DND-41 (cell line): ENCODE data around the gene FOXD1.
"Not testable (repeated sequence)": the region's sequence is repeated elsewhere in the genome, so short reads cannot be mapped to it uniquely, and the experiment has no call there.

Source experiments
- ATAC-seq: fragments of 200-7000 bp; cut with Tn5 transposase; 3 replicates; pipeline ENCODE4 v1.9.1; 2021; ENCODE audit warnings: low read depth; ENCODE audit not compliant: insufficient read depth
- DNase-seq: peaks from one replicate; pipeline ENCODE4 v3.0.0-alpha.2; 2020
- H2AFZ ChIP-seq: 2 replicates; pipeline ENCODE4 v1.6.0; 2012; ENCODE audit warnings: low read depth, low read length
- H3K27ac ChIP-seq: 2 replicates; pipeline ENCODE4 v1.5.1; 2012; ENCODE audit warnings: low read length, inconsistent platforms
- H3K27me3 ChIP-seq: fragments of 200-600 bp; sonication (generic); 2 replicates; pipeline ENCODE4 v1.6.0; 2012; ENCODE audit warnings: low read length, mild to moderate bottlenecking, inconsistent platforms; ENCODE audit not compliant: insufficient read depth, poor library complexity
- H3K36me3 ChIP-seq: 2 replicates; pipeline ENCODE4 v1.5.1; 2012; ENCODE audit warnings: low read length, inconsistent platforms; ENCODE audit not compliant: insufficient read depth
- H3K4me1 ChIP-seq: 2 replicates; pipeline ENCODE4 v1.5.1; 2012; ENCODE audit warnings: mild to moderate bottlenecking, low read length; ENCODE audit not compliant: insufficient read depth
- H3K4me2 ChIP-seq: 2 replicates; pipeline ENCODE4 v1.6.0; 2012; ENCODE audit warnings: mild to moderate bottlenecking, moderate library complexity, low read length, inconsistent platforms; ENCODE audit not compliant: insufficient read depth
- H3K4me3 ChIP-seq, 2 experiments: fragments of 200-600 bp in 1 of 2; shearing (Covaris generic) in 1 of 2; 2 replicates each; pipeline ENCODE4 v1.5.1; 2012 to 2016; ENCODE audit warnings: inconsistent platforms in 2 of 2, low read length in 2 of 2, mild to moderate bottlenecking in 2 of 2, low read depth in 1 of 2, moderate library complexity in 1 of 2
- H3K79me2 ChIP-seq: 2 replicates; pipeline ENCODE4 v1.6.0; 2012; ENCODE audit warnings: low read length, inconsistent platforms; ENCODE audit not compliant: insufficient read depth
- H3K9ac ChIP-seq: 2 replicates; pipeline ENCODE4 v1.6.0; 2012; ENCODE audit warnings: low read depth, mild to moderate bottlenecking, inconsistent platforms, low read length, moderate library complexity
- H3K9me3 ChIP-seq: 2 replicates; pipeline ENCODE4 v1.5.1; 2012; ENCODE audit warnings: low read length, moderate library complexity, mild to moderate bottlenecking, inconsistent platforms; ENCODE audit not compliant: insufficient read depth, severe bottlenecking
- H4K20me1 ChIP-seq: 2 replicates; pipeline ENCODE4 v1.6.0; 2012; ENCODE audit warnings: low read length; ENCODE audit not compliant: insufficient read depth
- EZH2 ChIP-seq: IDR thresholded peaks from 3 replicates; pipeline ENCODE4 v1.6.1; 2012; ENCODE audit warnings: borderline replicate concordance, low read depth, mild to moderate bottlenecking, moderate library complexity, low read length, inconsistent platforms; ENCODE audit not compliant: severe bottlenecking
- TF ChIP-seq, protein P1 (sequence below): IDR thresholded peaks from 2 replicates; pipeline ENCODE4 v1.5.1; 2012; ENCODE audit warnings: borderline replicate concordance, low read length, moderate library complexity, mild to moderate bottlenecking; ENCODE audit not compliant: poor library complexity, severe bottlenecking; ENCODE audit errors: extremely low read depth

FOXD1 gene

DNA sequence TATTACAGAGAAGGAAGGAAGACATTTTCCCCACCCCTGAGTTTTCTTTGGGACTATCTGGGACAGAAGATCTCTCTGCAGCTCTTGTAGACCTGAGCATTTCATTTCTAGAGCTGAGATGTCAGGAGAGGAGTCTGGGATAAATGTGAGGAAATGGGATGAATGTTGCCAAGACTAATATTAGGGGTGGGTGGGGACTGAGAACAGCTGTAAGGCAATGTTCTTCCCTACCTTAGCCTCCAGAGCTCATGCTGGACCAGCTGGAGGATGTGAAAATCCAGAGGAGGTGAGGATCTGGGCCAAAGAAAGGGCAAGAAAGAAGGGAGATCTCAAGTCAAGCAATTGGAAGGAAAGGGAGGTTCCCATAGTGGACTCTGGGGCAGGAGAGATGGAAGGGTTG lies 23.1 kb upstream of the FOXD1 start:
- H3K4me3 ChIP-seq = no peak overlapping the region
- H3K9me3 ChIP-seq = no peaks in the 10 kb centered on the region
- no peaks in the 10 kb centered on the region for H3K36me3 ChIP-seq
- no peaks in the 10 kb centered on the region for H4K20me1 ChIP-seq
- H3K4me1 ChIP-seq = no peaks in the 10 kb centered on the region
- H3K4me2 ChIP-seq = no peak overlapping the region
- no peak overlapping the region for H3K27ac ChIP-seq
- H2AFZ ChIP-seq = no peak overlapping the region
- no peak for ATAC-seq
- no peaks in the 10 kb centered on the region for H3K79me2 ChIP-seq
- H3K27me3 ChIP-seq = no peaks in the 10 kb centered on the region
- no peak for DNase-seq
- H3K9ac ChIP-seq = no peak overlapping the region
- TF ChIP-seq, protein P1, sequence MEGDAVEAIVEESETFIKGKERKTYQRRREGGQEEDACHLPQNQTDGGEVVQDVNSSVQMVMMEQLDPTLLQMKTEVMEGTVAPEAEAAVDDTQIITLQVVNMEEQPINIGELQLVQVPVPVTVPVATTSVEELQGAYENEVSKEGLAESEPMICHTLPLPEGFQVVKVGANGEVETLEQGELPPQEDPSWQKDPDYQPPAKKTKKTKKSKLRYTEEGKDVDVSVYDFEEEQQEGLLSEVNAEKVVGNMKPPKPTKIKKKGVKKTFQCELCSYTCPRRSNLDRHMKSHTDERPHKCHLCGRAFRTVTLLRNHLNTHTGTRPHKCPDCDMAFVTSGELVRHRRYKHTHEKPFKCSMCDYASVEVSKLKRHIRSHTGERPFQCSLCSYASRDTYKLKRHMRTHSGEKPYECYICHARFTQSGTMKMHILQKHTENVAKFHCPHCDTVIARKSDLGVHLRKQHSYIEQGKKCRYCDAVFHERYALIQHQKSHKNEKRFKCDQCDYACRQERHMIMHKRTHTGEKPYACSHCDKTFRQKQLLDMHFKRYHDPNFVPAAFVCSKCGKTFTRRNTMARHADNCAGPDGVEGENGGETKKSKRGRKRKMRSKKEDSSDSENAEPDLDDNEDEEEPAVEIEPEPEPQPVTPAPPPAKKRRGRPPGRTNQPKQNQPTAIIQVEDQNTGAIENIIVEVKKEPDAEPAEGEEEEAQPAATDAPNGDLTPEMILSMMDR = no peak
- no peak for TF ChIP-seq EZH2

DNA sequence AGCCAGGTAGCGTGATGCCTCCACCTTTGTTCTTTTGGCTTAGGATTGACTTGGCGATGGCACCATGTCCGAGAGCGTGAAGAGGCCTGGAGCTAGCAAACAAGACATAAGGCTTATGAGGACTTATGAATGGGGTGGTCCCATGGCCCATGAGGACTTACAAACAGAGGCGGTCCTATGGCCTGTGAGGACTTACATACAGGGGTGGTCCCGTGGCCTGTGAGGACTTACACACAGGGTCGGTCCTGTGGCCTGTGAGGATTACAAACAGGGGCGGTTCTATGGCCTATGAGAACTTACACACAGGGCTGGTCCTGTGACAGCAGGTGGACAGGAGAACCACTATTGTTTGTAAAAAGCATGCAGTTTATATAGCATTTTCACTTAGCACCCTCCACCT lies 21.3 kb upstream of the FOXD1 start:
- no peaks in the 10 kb centered on the region for H3K36me3 ChIP-seq
- H3K79me2 ChIP-seq = no peaks in the 10 kb centered on the region
- no peaks in the 10 kb centered on the region for H3K9me3 ChIP-seq
- no peak for ATAC-seq
- no peak for DNase-seq
- no peaks in the 10 kb centered on the region for H3K4me1 ChIP-seq
- TF ChIP-seq, protein P1 = no peak
- TF ChIP-seq EZH2 = no peak
- H2AFZ ChIP-seq = no peak overlapping the region
- H3K4me3 ChIP-seq = no peak overlapping the region
- no peak overlapping the region for H3K4me2 ChIP-seq
- no peak overlapping the region for H3K9ac ChIP-seq
- H3K27ac ChIP-seq = no peak overlapping the region
- no peaks in the 10 kb centered on the region for H4K20me1 ChIP-seq
- no peaks in the 10 kb centered on the region for H3K27me3 ChIP-seq

DNA sequence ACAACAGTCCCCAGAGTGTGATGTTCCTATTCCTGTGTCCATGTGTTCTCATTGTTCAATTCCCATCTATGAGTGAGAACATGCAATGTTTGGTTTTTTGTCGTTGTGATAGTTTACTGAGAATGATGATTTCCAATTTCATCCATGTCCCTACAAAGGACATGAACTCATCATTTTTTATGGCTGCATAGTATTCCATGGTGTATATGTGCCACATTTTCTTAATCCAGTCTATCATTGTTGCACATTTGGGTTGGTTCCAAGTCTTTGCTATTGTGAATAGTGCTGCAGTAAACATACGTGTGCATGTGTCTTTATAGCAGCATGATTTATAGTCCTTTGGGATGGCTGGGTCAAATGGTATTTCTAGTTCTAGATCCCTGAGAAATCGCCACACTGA lies 20.1 kb upstream of the FOXD1 start:
- H2AFZ ChIP-seq, H3K9ac ChIP-seq, H3K79me2 ChIP-seq, H3K9me3 ChIP-seq, H3K4me3 ChIP-seq, DNase-seq, H4K20me1 ChIP-seq, H3K27ac ChIP-seq, ATAC-seq, H3K27me3 ChIP-seq, H3K4me1 ChIP-seq, H3K4me2 ChIP-seq, H3K36me3 ChIP-seq: not testable (repeated sequence)

DNA sequence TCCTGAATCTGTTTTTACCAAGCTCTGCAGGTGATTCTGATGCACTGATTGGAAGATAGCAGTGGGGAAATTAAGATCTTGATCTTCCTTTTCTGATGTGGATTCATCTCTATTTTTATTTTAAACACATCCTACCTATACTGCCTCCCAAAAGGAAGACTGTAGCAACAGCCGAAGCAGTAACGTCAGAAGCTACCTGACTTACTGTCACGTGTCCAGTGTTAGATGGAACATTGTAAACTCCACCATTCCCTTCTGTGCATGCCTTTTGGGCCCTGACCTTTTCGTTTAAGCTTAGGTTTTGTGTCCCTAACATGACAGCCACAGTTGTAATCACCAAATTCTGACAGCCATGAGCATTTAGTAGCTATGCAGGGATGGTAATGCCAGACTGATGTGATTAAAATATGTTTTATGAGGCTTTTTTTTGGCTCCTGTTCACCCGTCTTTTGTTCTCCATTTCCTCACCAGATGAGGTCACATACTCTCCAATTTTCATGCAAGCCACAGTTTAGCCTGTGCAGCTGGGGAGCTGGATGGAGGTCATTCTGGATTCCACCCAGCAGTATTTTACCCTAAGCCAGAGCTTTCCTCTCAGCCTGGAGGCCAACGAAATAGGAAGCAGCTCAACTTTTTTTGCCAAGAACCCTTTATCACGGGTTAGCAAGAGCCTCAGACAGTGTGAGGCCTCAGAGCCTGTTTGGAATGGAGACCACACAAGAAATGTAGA lies 15.6 kb upstream of the FOXD1 start:
- H3K4me1 ChIP-seq = no peaks in the 10 kb centered on the region
- H3K9ac ChIP-seq = no peak overlapping the region
- no peak overlapping the region for H3K4me2 ChIP-seq
- no peak overlapping the region for H3K4me3 ChIP-seq
- H2AFZ ChIP-seq = no peak overlapping the region
- H3K27me3 ChIP-seq = no peaks in the 10 kb centered on the region
- no peaks in the 10 kb centered on the region for H3K36me3 ChIP-seq
- no peak for TF ChIP-seq EZH2
- TF ChIP-seq, protein P1 = no peak
- H4K20me1 ChIP-seq = no peaks in the 10 kb centered on the region
- DNase-seq (no peak), ATAC-seq (no peak)
- no peak overlapping the region for H3K27ac ChIP-seq
- H3K79me2 ChIP-seq = no peaks in the 10 kb centered on the region
- H3K9me3 ChIP-seq = no peaks in the 10 kb centered on the region
